ENCODE data around the gene WWOX.

DNA sequence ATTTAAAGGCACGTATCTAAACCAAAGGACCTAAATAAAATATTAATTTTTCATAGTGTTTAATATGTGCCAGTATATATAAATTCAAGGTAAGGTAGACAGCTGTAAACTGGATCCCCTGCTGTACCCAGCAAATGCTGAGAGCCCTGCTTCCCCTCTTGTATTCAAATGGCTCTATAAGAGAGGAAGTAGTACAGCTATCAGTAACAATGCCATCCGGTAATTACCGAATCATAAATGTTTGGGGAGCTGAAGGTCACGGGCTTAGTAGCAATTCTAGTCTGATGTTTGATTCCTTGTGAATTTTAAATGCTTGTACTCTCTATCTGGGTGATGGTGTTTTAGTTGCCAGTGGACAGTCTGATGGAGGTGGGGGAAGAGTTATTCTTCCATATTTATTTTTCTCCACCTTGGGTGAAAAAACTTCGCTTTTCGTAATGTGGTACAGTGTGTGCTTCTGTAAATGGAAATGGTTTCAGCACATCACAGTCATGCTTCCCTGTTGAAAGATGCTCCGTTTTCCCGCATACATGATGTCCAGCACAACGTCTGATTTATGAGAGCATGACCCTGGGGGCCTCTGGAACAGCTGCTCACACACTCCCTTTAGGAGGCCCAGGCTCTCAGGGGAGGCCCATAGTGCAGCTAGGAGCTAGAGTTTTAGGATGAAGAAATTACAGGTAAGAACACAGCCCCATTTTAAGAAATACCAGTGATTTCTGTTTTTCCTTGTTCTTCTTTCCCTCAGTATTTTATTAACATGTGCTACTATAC, 423.9 kb downstream of the WWOX start:
- TF ChIP-seq POLR2A (IDR thresholded peaks at IDR 0.05; ENCODE audit: low read length) (no peak), GATA1 (IDR thresholded peaks at IDR 0.05; ENCODE audit: low read depth, low read length) (no peak)
